DND-41 (cell line): ENCODE results near the gene SH2D4B.

Experiments used
- ATAC-seq: fragments of 200-7000 bp; cut with Tn5 transposase; 3 replicates; pipeline ENCODE4 v1.9.1; 2021; ENCODE audit warnings: low read depth; ENCODE audit not compliant: insufficient read depth
- DNase-seq: peaks from one replicate; pipeline ENCODE4 v3.0.0-alpha.2; 2020
- H2AFZ ChIP-seq: 2 replicates; pipeline ENCODE4 v1.6.0; 2012; ENCODE audit warnings: low read depth, low read length
- H3K27ac ChIP-seq: 2 replicates; pipeline ENCODE4 v1.5.1; 2012; ENCODE audit warnings: low read length, inconsistent platforms
- H3K27me3 ChIP-seq: fragments of 200-600 bp; sonication (generic); 2 replicates; pipeline ENCODE4 v1.6.0; 2012; ENCODE audit warnings: low read length, mild to moderate bottlenecking, inconsistent platforms; ENCODE audit not compliant: insufficient read depth, poor library complexity
- H3K36me3 ChIP-seq: 2 replicates; pipeline ENCODE4 v1.5.1; 2012; ENCODE audit warnings: low read length, inconsistent platforms; ENCODE audit not compliant: insufficient read depth
- H3K4me1 ChIP-seq: 2 replicates; pipeline ENCODE4 v1.5.1; 2012; ENCODE audit warnings: mild to moderate bottlenecking, low read length; ENCODE audit not compliant: insufficient read depth
- H3K4me2 ChIP-seq: 2 replicates; pipeline ENCODE4 v1.6.0; 2012; ENCODE audit warnings: mild to moderate bottlenecking, moderate library complexity, low read length, inconsistent platforms; ENCODE audit not compliant: insufficient read depth
- H3K4me3 ChIP-seq, 2 experiments: fragments of 200-600 bp in 1 of 2; shearing (Covaris generic) in 1 of 2; 2 replicates each; pipeline ENCODE4 v1.5.1; 2012 to 2016; ENCODE audit warnings: inconsistent platforms in 2 of 2, low read length in 2 of 2, mild to moderate bottlenecking in 2 of 2, low read depth in 1 of 2, moderate library complexity in 1 of 2
- H3K79me2 ChIP-seq: 2 replicates; pipeline ENCODE4 v1.6.0; 2012; ENCODE audit warnings: low read length, inconsistent platforms; ENCODE audit not compliant: insufficient read depth
- H3K9ac ChIP-seq: 2 replicates; pipeline ENCODE4 v1.6.0; 2012; ENCODE audit warnings: low read depth, mild to moderate bottlenecking, inconsistent platforms, low read length, moderate library complexity
- H3K9me3 ChIP-seq: 2 replicates; pipeline ENCODE4 v1.5.1; 2012; ENCODE audit warnings: low read length, moderate library complexity, mild to moderate bottlenecking, inconsistent platforms; ENCODE audit not compliant: insufficient read depth, severe bottlenecking
- H4K20me1 ChIP-seq: 2 replicates; pipeline ENCODE4 v1.6.0; 2012; ENCODE audit warnings: low read length; ENCODE audit not compliant: insufficient read depth
- CTCF ChIP-seq: IDR thresholded peaks from 2 replicates; pipeline ENCODE4 v1.5.1; 2012; ENCODE audit warnings: borderline replicate concordance, low read length, moderate library complexity, mild to moderate bottlenecking; ENCODE audit not compliant: poor library complexity, severe bottlenecking; ENCODE audit errors: extremely low read depth
- EZH2 ChIP-seq: IDR thresholded peaks from 3 replicates; pipeline ENCODE4 v1.6.1; 2012; ENCODE audit warnings: borderline replicate concordance, low read depth, mild to moderate bottlenecking, moderate library complexity, low read length, inconsistent platforms; ENCODE audit not compliant: severe bottlenecking

SH2D4B gene

GRCh38 chr10:80613466-80614170, 75.9 kb downstream of the SH2D4B start:
- H3K9me3 ChIP-seq: no peaks in the 10 kb centered on the region
- H3K27ac ChIP-seq: no peak overlapping the region
- H2AFZ ChIP-seq: no peak overlapping the region
- no peaks in the 10 kb centered on the region for H3K36me3 ChIP-seq
- H3K4me3 ChIP-seq: no peak overlapping the region
- no peak overlapping the region for H3K9ac ChIP-seq
- TF ChIP-seq EZH2: no peak
- TF ChIP-seq CTCF: no peak
- DNase-seq (no peak), ATAC-seq (no peak)
- H4K20me1 ChIP-seq: no peaks in the 10 kb centered on the region
- no peaks in the 10 kb centered on the region for H3K27me3 ChIP-seq
- H3K4me2 ChIP-seq: no peak overlapping the region
- H3K79me2 ChIP-seq: no peaks in the 10 kb centered on the region
- H3K4me1 ChIP-seq: no peaks in the 10 kb centered on the region

- Histone ChIP-seq H3K4me3 (no peak overlapping the region), H4K20me1 (no peaks in the 10 kb centered on the region), H3K36me3 (no peaks in the 10 kb centered on the region), H2AFZ (no peak overlapping the region), H3K79me2 (no peaks in the 10 kb centered on the region), H3K4me2 (no peak overlapping the region), H3K9me3 (no peaks in the 10 kb centered on the region), H3K27me3 (no peaks in the 10 kb centered on the region), H3K9ac (no peak overlapping the region), H3K4me1 (no peaks in the 10 kb centered on the region), H3K27ac (no peak overlapping the region)
- ATAC-seq (no peak), DNase-seq (no peak)
- no peak for TF ChIP-seq CTCF
- no peak for TF ChIP-seq EZH2
Measured at GRCh38 chr10:80614576-80615416, 77.1 kb downstream of the SH2D4B start.

- DNase-seq: no peak
- H3K4me3 ChIP-seq: no peak overlapping the region
- TF ChIP-seq EZH2 (no peak), CTCF (no peak)
Measured at GRCh38 chr10:80617807-80618206, 80.1 kb downstream of the SH2D4B start.

More at GRCh38 chr10:80617807-80618206, 80.1 kb downstream of the SH2D4B start:
- Histone ChIP-seq H3K27ac (no peak overlapping the region), H3K36me3 (no peaks in the 10 kb centered on the region), H3K9me3 (no peaks in the 10 kb centered on the region), H3K4me1 (no peaks in the 10 kb centered on the region), H3K9ac (no peak overlapping the region), H3K27me3 (no peaks in the 10 kb centered on the region), H3K79me2 (no peaks in the 10 kb centered on the region), H3K4me2 (no peak overlapping the region), H2AFZ (no peak overlapping the region), H4K20me1 (no peaks in the 10 kb centered on the region)
- ATAC-seq: no peak
